ENCODE data around the gene LIN28A. TPM values are rescaled to one million over a fixed set of nuclear protein-coding genes. Genes with fewer than 3 reads are reported as not detected.

Gene LIN28A
- total RNA-seq, 1 experiment from 2014 or later: 1,289 TPM

GRCh38 chr1:26478988-26479387, 68.4 kb downstream of the LIN28A start:
- no peak overlapping the region for H2AK5ac ChIP-seq (ENCODE audit: insufficient read length, low read length)
- no peak for TF ChIP-seq CTCF (conservative IDR thresholded peaks at IDR 0.05)
- H3K9me3 Mint-ChIP-seq: no peaks in the 10 kb centered on the region

More at GRCh38 chr1:26478988-26479387, 68.4 kb downstream of the LIN28A start:
- H3K79me2 ChIP-seq (ENCODE audit: insufficient read depth, low read length): no peaks in the 10 kb centered on the region; the same call in 1 of the 2 replicates
- no peak overlapping the region for H2BK20ac ChIP-seq (ENCODE audit: low read depth, low read length, poor library complexity, severe bottlenecking)
- H4K20me1 ChIP-seq (ENCODE audit: control insufficient read depth, insufficient read depth, insufficient read length): no peaks in the 10 kb centered on the region
- H3K4me3 Mint-ChIP-seq: no peak overlapping the region; a peak in 1 of 5 replicates
- no peaks in the 10 kb centered on the region for H3K23me2 ChIP-seq (ENCODE audit: insufficient read length, low read depth, low read length, poor library complexity, severe bottlenecking)
- H2AFZ ChIP-seq (ENCODE audit: low read length): no peak overlapping the region
- no peak overlapping the region for H3K18ac ChIP-seq (ENCODE audit: insufficient read length, low read depth, low read length)
- H2BK15ac ChIP-seq (ENCODE audit: low read depth, low read length): no peak overlapping the region
- H3K9me3 ChIP-seq (ENCODE audit: control insufficient read depth, low read depth, low read length): no peaks in the 10 kb centered on the region
- WGBS (ENCODE audit: extremely low coverage, insufficient read length, low lambda C conversion rate): no CpG with 5 or more reads among the region's 6 CpGs
- no peaks in the 10 kb centered on the region for H3K27me3 ChIP-seq (ENCODE audit: insufficient read depth, low read length)
- H4K91ac ChIP-seq (ENCODE audit: insufficient read length, low read depth, low read length): no peak overlapping the region
- no peak overlapping the region for H3T11ph ChIP-seq (ENCODE audit: low read length)
- no peak overlapping the region for H3K4ac ChIP-seq (ENCODE audit: low read depth, low read length)
- no peak overlapping the region for H4K5ac ChIP-seq (ENCODE audit: insufficient read length, low read depth, low read length)
- no peak overlapping the region for H2BK12ac ChIP-seq (ENCODE audit: insufficient read length, low read depth, low read length)
- no peaks in the 10 kb centered on the region; the same call in 1 of the 2 replicates for H3K27me3 Mint-ChIP-seq (ENCODE audit: low read depth)
- H3K79me1 ChIP-seq (ENCODE audit: insufficient read depth, low read depth, low read length, poor library complexity, severe bottlenecking): no peaks in the 10 kb centered on the region
- H3K4me1 Mint-ChIP-seq: peaks cover under 1 to 18% of the 10 kb centered on the region in 2 experiments; a peak in 3 of 4 replicates
- DNase-seq: no peak
- H3K23ac ChIP-seq (ENCODE audit: insufficient read length, low read depth, low read length): no peak overlapping the region
- H3K27ac Mint-ChIP-seq: peak overlapping the region in 1 of 3 experiments; percentile 45; a peak in 2 of 7 replicates
- H3K4me1 ChIP-seq (ENCODE audit: insufficient read depth, low read length): no peaks in the 10 kb centered on the region
- peaks cover 32 to 48% (median 43%) of the 10 kb centered on the region in 3 experiments; a peak in 6 of 7 replicates for H3K36me3 Mint-ChIP-seq (ENCODE audit: insufficient read depth in 1 of 3, low read depth in 3 of 3)
- no peak overlapping the region for H3K4me2 ChIP-seq (ENCODE audit: insufficient read depth, insufficient read length, low read length)
- H3K14ac ChIP-seq (ENCODE audit: insufficient read depth, low read length): no peak overlapping the region
- H2BK120ac ChIP-seq (ENCODE audit: low read depth, low read length, poor library complexity, severe bottlenecking): no peak overlapping the region
- no peak overlapping the region for H3K56ac ChIP-seq (ENCODE audit: insufficient read length, low read depth, low read length)
- no peak overlapping the region for H3K27ac ChIP-seq (ENCODE audit: insufficient read length, low read depth, low read length)
- no peak overlapping the region for H4K8ac ChIP-seq (replicated peaks; ENCODE audit: insufficient read length, low read depth, low read length)
- no peak overlapping the region for H2BK5ac ChIP-seq (ENCODE audit: insufficient read length, low read length)
- H3K9ac ChIP-seq (ENCODE audit: extremely low read depth, insufficient read length, low read length): no peak overlapping the region

Other genes starting within 250 kb of the LIN28A start
- not detected in 2 replicates for gene C1orf232, start 241.9 kb upstream of the LIN28A start, total RNA-seq (2021)
- 48.2 and 51.2 TPM in 2 replicates for gene ZNF593, start 240.9 kb upstream of the LIN28A start, total RNA-seq (2021)
- not detected in 2 replicates for gene ZNF593OS, start 239.0 kb upstream of the LIN28A start, total RNA-seq (2021)
- 23.4 and 26.3 TPM in 2 replicates for gene CNKSR1, start 233.3 kb upstream of the LIN28A start, total RNA-seq (2021)
- gene CATSPER4, start 220.2 kb upstream of the LIN28A start, total RNA-seq (2021): 0.26 TPM in 1 of 2 replicates, not detected in the other
- gene CEP85, start 176.6 kb upstream of the LIN28A start, total RNA-seq (2021): 37.9 and 38.6 TPM in 2 replicates
- gene SH3BGRL3, start 130.7 kb upstream of the LIN28A start, total RNA-seq (2021): 86.2 and 86.3 TPM in 2 replicates
- gene UBXN11, start 104.2 kb upstream of the LIN28A start, total RNA-seq (2021): 13.1 and 13.7 TPM in 2 replicates
- gene CD52, start 92.9 kb upstream of the LIN28A start, total RNA-seq (2021): 3.8 and 4.1 TPM in 2 replicates
- 11.8 and 12.8 TPM in 2 replicates for gene CRYBG2, start 56.7 kb upstream of the LIN28A start, total RNA-seq (2021)
- gene ZNF683, start 38.1 kb upstream of the LIN28A start, total RNA-seq (2021): not detected in 2 replicates
- gene DHDDS, start 21.5 kb downstream of the LIN28A start, total RNA-seq (2021): 49.8 and 61.2 TPM in 2 replicates
- gene HMGN2, start 61.6 kb downstream of the LIN28A start, total RNA-seq (2021): 622 and 626 TPM in 2 replicates
- 43.3 and 45.3 TPM in 2 replicates for gene RPS6KA1, start 118.9 kb downstream of the LIN28A start, total RNA-seq (2021)